ENCODE measurements around the gene DIP2C.
A peak's percentile ranks its signal among the peaks of the same experiment; 100 is the strongest.
"Not testable (repeated sequence)": the region's sequence is repeated elsewhere in the genome, so short reads cannot be mapped to it uniquely, and the experiment has no call there.

Gene DIP2C

GRCh38 chr10:480928-481552, 208.4 kb downstream of the DIP2C start:
- peak; percentile 29 for DNase-seq (ENCODE audit: low spot score)

GRCh38 chr10:480498-480927, 209.0 kb downstream of the DIP2C start:
- DNase-seq (ENCODE audit: low spot score), result no peak

- not testable (repeated sequence) for DNase-seq (ENCODE audit: low spot score)
Observed at GRCh38 chr10:479706-480497, 209.6 kb downstream of the DIP2C start.

DNA sequence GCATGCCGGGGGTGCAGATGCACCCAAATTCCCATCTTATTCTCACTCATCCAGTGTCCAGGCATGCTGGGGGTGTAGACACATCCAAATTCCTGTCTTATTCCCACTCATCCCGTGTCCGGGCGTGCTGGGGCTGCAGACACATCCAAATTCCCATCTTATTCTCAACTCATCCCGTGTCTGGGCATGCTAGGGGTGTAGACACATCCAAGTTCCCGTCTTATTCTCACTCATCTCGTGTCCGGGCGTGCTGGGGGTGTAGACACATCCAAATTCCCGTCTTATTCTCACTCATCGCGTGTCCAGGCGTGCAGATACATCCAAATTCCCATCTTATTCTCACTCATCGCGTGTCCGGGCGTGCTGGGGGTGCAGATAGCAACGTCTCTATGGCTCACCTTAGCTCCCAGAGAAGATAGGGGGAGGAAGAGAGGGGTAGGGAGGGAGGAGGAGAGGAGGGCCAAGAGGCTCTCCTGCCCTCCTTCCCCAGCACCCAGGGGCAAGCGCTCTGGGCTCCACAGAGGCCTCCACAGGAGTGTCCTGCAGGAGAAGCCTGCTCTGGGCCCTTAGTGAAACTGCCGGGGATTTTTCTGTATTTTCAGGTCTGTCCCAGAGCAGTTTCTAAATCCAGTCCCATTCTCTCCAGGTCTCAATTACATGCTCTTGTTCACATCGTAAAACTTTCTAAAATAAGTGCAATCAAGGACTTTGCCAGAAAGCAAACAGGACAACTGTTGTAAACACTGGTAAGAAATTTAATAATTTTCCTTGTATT, 210.8 kb downstream of the DIP2C start:
- no peak for DNase-seq (ENCODE audit: low spot score)

DNA sequence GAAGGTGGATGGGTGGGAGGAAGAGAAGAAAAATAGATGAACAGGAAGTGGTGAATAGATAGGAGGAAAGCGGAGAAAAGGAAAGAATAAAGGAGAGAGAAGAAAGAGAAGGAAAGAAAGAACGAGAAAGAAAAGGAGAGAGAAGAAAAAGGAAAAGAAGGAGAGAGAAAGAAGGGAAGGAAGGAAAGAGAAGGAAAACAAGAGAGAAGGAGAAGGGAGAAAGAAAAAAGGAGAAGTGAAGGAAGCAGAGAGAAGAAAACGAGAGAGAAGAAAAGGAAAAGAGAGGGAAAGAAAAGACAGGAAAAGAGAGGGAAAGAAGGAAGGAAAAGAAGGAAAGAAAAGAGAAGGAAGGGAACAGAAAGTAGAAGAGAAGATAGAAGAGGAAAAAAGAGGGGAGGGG, 211.8 kb downstream of the DIP2C start:
- no peak for DNase-seq (ENCODE audit: low spot score)

DNA sequence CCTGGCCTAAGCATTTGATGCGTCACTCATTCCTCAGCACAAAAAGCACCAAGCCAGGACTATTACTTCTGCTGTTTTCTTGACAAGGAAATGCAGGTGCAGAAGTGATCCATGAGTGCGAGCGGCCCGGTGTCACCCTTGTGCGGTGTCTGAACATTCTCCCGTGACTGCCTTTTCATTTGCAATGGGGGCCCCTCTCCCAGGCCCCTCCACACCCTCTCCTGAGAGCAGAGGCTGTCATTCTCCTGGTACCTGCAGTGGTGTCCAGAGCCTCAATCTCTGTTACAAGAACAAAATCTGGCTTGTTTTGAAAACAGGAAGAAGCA, 213.1 kb downstream of the DIP2C start:
- no peak for DNase-seq (ENCODE audit: low spot score)

GRCh38 chr10:475709-476454, 213.6 kb downstream of the DIP2C start:
- DNase-seq (ENCODE audit: low spot score), result no peak

- DNase-seq (ENCODE audit: low spot score), result no peak
Observed at GRCh38 chr10:474946-475345, 214.5 kb downstream of the DIP2C start.

DNA sequence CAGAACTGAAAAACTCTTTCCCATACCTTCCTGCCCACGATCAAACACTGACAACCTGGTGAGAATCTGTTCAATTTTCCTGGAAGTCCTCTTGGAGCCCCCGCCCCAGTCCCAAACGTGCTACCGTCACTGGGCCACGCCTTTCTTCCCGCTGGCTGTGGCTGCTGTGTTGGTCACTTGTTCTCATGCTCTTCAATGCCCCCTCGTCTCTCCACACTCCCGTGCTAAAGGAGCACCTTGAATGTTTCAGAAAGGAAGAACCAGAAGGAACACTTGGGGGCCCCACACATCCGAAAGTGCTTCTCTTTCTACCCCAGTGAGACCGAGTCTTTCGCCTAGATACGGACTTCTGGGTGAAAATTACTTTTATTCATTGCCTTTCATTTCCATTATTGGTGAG, 215.1 kb downstream of the DIP2C start:
- no peak for DNase-seq (ENCODE audit: low spot score)

- no peak for DNase-seq (ENCODE audit: low spot score)
Observed at GRCh38 chr10:472241-472910, 217.1 kb downstream of the DIP2C start.

DNA sequence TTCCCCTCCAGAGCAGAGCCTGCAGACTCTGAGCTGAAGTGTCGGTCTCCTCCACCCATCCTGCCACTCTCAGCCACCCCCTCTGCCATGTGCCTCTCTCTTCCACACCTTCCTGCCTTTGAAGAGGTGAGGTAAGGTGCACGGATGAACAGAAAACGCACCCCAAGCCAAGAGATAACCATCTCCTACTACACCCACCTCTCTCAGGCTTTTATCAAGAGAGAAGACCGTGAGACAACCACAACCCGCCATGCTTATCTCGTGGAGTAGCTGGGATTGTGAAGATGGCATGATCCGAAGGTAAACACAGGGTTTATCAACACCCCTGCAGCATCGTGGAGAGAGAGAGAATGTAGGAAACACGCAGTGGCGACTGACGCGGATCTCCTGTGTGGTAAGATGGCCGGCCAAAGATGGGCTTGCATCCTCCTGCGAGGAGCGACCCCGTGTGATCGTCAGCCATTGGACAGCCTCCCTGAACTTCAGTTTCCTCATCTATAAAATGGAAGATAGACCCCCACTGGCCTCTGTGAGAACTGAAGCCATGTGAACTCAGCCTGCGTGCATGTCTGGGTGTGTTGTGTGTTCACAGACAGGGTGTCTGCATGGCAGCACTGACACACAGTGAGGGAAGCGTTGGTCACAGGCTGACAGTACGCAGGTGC, 219.0 kb downstream of the DIP2C start:
- no peak for DNase-seq (ENCODE audit: low spot score)

GRCh38 chr10:469947-470338, 219.5 kb downstream of the DIP2C start:
- DNase-seq (ENCODE audit: low spot score), result no peak

DNA sequence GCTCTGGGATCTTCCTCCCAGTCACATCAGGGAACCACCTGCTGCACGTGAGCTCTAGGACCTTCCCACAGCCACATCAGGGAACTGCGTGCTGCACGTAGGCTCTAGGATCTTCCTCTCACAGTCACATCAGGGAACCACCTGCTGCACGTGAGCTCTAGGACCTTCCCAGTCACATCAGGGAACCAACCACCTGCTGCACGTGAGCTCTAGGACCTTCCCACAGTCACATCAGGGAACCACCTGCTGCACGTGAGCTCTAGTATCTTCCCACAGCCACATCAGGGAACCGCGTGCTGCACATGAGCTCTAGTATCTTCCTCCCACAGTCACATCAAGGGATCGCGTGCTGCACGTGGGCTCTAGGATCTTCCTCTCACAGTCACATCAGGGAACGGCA, 229.7 kb downstream of the DIP2C start:
- no peak for DNase-seq (ENCODE audit: low spot score)

- DNase-seq (ENCODE audit: low spot score), result no peak
Observed at GRCh38 chr10:458421-458851, 231.0 kb downstream of the DIP2C start.

DNA sequence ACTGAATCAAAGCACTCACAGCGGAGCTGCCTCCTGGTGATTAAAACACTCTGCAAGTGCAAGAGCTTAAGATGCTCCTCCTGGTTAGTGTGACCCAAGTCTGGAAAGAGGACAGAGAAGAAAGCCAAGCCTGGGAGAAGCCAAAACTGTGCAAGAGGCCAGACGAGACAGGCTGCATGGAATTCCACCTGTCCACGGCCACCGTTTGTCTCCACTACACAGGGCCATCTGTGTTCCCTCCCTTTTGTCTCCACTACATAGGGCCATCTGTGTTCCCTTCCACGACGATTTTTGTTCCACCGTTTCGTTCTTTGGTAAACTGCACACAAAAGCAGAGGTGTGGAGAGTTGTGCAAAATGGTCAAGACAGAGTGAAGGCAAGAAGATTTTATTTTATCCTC, 233.0 kb downstream of the DIP2C start:
- DNase-seq (ENCODE audit: low spot score), result no peak

DNA sequence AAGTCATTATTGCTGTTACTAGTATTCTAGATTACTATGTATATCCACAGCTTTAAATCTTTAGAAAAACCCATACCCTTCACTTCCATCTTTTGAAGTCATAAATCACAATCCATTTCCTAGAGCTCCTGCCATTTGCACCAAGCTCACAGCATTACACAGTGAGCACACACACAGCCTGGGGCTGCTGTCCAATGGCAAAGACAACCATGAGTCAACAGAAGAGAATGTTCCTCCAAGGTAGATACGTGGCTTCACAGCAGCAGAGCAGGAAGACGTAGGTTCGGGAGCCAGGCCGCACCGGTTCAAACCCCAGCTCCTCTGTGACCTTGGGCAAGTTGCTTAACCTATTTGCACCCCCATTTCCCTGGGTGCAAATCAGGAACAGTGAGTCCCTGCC, 234.6 kb downstream of the DIP2C start:
- DNase-seq (ENCODE audit: low spot score), result peak; percentile 85

- no peak for DNase-seq (ENCODE audit: low spot score)
Observed at GRCh38 chr10:453647-454046, 235.8 kb downstream of the DIP2C start.

DNA sequence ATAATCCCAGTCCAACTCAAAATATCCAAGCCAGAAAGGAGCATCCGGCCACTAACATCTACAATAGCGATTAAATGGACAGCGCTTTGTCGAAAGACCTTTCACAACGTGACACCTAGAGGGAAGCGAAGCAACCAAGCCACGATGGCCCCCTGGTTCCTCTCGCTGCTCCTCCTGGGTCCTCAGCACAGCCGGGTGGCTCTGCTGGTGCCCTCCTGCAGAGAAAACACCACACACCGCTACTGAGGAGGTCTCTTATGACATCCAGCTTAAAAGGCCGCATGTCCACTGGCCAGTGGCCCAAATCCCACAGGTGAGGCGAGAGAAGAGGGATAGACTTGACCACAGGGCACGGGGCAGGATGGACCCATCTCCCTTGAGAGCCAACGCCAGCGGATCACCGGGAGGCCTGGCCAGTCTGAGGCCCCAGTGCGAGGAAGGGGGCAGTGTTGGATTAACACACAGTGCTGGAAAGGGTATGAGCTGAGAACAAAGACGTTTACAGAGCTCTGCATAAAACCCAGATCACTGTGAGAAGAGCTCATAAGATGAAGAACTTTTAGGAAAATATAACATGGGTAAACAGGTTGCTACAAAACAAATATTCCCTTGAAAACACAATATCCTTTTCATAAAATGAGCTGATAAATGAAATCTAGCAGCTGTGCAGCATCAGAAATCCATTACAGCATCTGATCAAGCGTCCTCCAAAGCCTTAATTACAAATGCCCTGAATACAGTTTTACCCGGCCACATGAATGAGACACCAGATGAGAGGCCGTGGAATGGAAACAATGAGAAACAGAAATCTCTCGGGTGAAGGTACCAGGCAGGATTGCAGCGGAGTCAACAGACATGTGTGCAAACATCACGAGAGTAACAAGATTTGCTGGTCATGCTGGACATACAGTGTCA, 236.7 kb downstream of the DIP2C start:
- DNase-seq (ENCODE audit: low spot score), result peak; percentile 64

- no peak for DNase-seq (ENCODE audit: low spot score)
Observed at GRCh38 chr10:451856-452255, 237.6 kb downstream of the DIP2C start.

GRCh38 chr10:451021-451471, 238.4 kb downstream of the DIP2C start:
- DNase-seq (ENCODE audit: low spot score), result no peak

Measured in AG20443 (cell line).